SK-N-DZ (cell line): Measurements from ENCODE around the gene ZCCHC9.

Experiments used
- DNase-seq: peaks from one replicate; pipeline ENCODE4 v3.0.0-alpha.2; 2015; ENCODE audit warnings: low spot score

ZCCHC9 gene

GRCh38 chr5:81355291-81356251 is 54.2 kb downstream of the ZCCHC9 start:
- DNase-seq = no peak

GRCh38 chr5:81359108-81359507 is 57.7 kb downstream of the ZCCHC9 start:
- no peak for DNase-seq

GRCh38 chr5:81359881-81360280 is 58.5 kb downstream of the ZCCHC9 start:
- no peak for DNase-seq

GRCh38 chr5:81360640-81361039 is 59.3 kb downstream of the ZCCHC9 start:
- no peak for DNase-seq

- DNase-seq = no peak
Observed at GRCh38 chr5:81361600-81361999, 60.2 kb downstream of the ZCCHC9 start.
